ENCODE measurements around the gene ALG5. TPM values are rescaled to one million over a fixed set of nuclear protein-coding genes. Genes with fewer than 3 reads are reported as not detected.

The ALG5 gene
- total RNA-seq, 3 donors from 2014 or later: 24.0 to 38.6 (median 30.1) TPM

GRCh38 chr13:36907821-36908220, 91.3 kb downstream of the ALG5 start:
- Histone ChIP-seq H3K9me3 (no peaks in the 10 kb centered on the region), H3K4me1 (ENCODE audit: low read depth) (no peaks in the 10 kb centered on the region), H3K36me3 (ENCODE audit: low read depth) (no peaks in the 10 kb centered on the region), H3K4me3 (no peak overlapping the region)
- no peak for TF ChIP-seq CTCF (IDR thresholded peaks at IDR 0.05)
- intact Hi-C loops (cut with DNase I, micrococcal nuclease): no loop called here
- no peak for ATAC-seq
- no peak for DNase-seq

- intact Hi-C loops (cut with DNase I, micrococcal nuclease): no loop called here
- H3K4me1 ChIP-seq (ENCODE audit: low read depth): no peaks in the 10 kb centered on the region
- no peaks in the 10 kb centered on the region for H3K36me3 ChIP-seq (ENCODE audit: low read depth)
- no peak for DNase-seq
- TF ChIP-seq CTCF (IDR thresholded peaks at IDR 0.05): no peak
- no peaks in the 10 kb centered on the region for H3K9me3 ChIP-seq
- H3K4me3 ChIP-seq: no peak overlapping the region
- ATAC-seq: no peak
Observed at GRCh38 chr13:36907266-36907665, 91.9 kb downstream of the ALG5 start.

GRCh38 chr13:36905944-36906343, 93.2 kb downstream of the ALG5 start:
- Histone ChIP-seq H3K9me3 (no peaks in the 10 kb centered on the region), H3K36me3 (ENCODE audit: low read depth) (no peaks in the 10 kb centered on the region), H3K4me1 (ENCODE audit: low read depth) (no peaks in the 10 kb centered on the region), H3K4me3 (no peak overlapping the region)
- DNase-seq: no peak
- TF ChIP-seq CTCF (IDR thresholded peaks at IDR 0.05): no peak
- ATAC-seq: no peak
- intact Hi-C loops (cut with DNase I, micrococcal nuclease): no loop called here

GRCh38 chr13:36903925-36904595, 95.1 kb downstream of the ALG5 start:
- H3K4me1 ChIP-seq (ENCODE audit: low read depth): no peaks in the 10 kb centered on the region
- peak in 1 of 3 donors; percentile 51 for DNase-seq
- no peak overlapping the region for H3K4me3 ChIP-seq
- TF ChIP-seq CTCF (IDR thresholded peaks at IDR 0.05): no peak
- intact Hi-C loops (cut with DNase I, micrococcal nuclease): no loop called here
- ATAC-seq: peak; percentile 93
- peaks cover 4% of the 10 kb centered on the region for H3K9me3 ChIP-seq
- no peaks in the 10 kb centered on the region for H3K36me3 ChIP-seq (ENCODE audit: low read depth)

Other genes with a start within 250 kb of the ALG5 start
- gene RFXAP, start 180.1 kb downstream of the ALG5 start, total RNA-seq: 1 to 10 TPM; 5.0 to 6.3 (median 5.9) TPM
- gene SMAD9, start 79.1 kb downstream of the ALG5 start, total RNA-seq: 10 to 100 TPM in 2 of 3 donors, 1 to 10 TPM in 1; 9.0 to 21.6 (median 16.2) TPM
- gene EXOSC8, start 1.4 kb upstream of the ALG5 start, total RNA-seq: 10 to 100 TPM; 19.9 to 29.7 (median 27.1) TPM
- gene SUPT20H, start 60.3 kb upstream of the ALG5 start, total RNA-seq: 10 to 100 TPM; 47.7 to 56.9 (median 56.4) TPM
- not detected for gene CSNK1A1L, start 106.3 kb upstream of the ALG5 start, total RNA-seq

All from mucosa of descending colon (tissue), 3 donors.